Activated effector memory CD4-positive, alpha-beta T cell treated with anti-CD3 and anti-CD28 coated beads, Interleukin-2, amount 50 U/mL, for 16 hours (primary cell): Measurements from ENCODE around the gene NXNL1.
"Not testable (repeated sequence)": the region's sequence is repeated elsewhere in the genome, so short reads cannot be mapped to it uniquely, and the experiment has no call there.

ENCODE experiments used
- DNase-seq: peaks from one replicate; pipeline ENCODE4 v3.0.0-alpha.2; 2020

Gene NXNL1

GRCh38 chr19:17484520-17485185 lies 23.9 kb upstream of the NXNL1 start:
- DNase-seq = no peak

- no peak for DNase-seq
These were observed 22.9 kb upstream of the NXNL1 start for GRCh38 chr19:17483605-17484002.

GRCh38 chr19:17482877-17483604 lies 22.3 kb upstream of the NXNL1 start:
- no peak for DNase-seq

GRCh38 chr19:17481986-17482385 lies 21.3 kb upstream of the NXNL1 start:
- DNase-seq = no peak

- no peak for DNase-seq
These were observed 18.6 kb upstream of the NXNL1 start for GRCh38 chr19:17479325-17479791.

- no peak for DNase-seq
These were observed 14.9 kb upstream of the NXNL1 start for GRCh38 chr19:17475541-17476115.

GRCh38 chr19:17475011-17475540 lies 14.3 kb upstream of the NXNL1 start:
- DNase-seq = not testable (repeated sequence)

- DNase-seq = no peak
These were observed 12.3 kb upstream of the NXNL1 start for GRCh38 chr19:17473041-17473440.

- DNase-seq = no peak
These were observed 10.8 kb upstream of the NXNL1 start for GRCh38 chr19:17471410-17472125.

- DNase-seq = peak; percentile 95
These were observed 9.5 kb upstream of the NXNL1 start, which contains the start of gene SLC27A1 for GRCh38 chr19:17470068-17470841. TSS of gene SLC27A1 (plus strand) at chr19:17470524. CDS start at chr19:17470541, 17 bp downstream.

GRCh38 chr19:17469481-17470067 lies 8.8 kb upstream of the NXNL1 start:
- peak; percentile 94 for DNase-seq

- no peak for DNase-seq
These were observed 8.4 kb upstream of the NXNL1 start for GRCh38 chr19:17469092-17469480.

- no peak for DNase-seq
These were observed 7.8 kb upstream of the NXNL1 start for GRCh38 chr19:17468302-17469091.

GRCh38 chr19:17467471-17468301 lies 7.0 kb upstream of the NXNL1 start:
- DNase-seq = no peak

- no peak for DNase-seq
These were observed 5.7 kb upstream of the NXNL1 start for GRCh38 chr19:17466487-17466850.

GRCh38 chr19:17458970-17459369 lies 1.8 kb downstream of the NXNL1 start:
- DNase-seq = no peak

- no peak for DNase-seq
These were observed 3.1 kb downstream of the NXNL1 start for GRCh38 chr19:17457616-17458015.

- DNase-seq = no peak
These were observed 4.6 kb downstream of the NXNL1 start for GRCh38 chr19:17456127-17456526.

GRCh38 chr19:17455308-17456123 lies 5.2 kb downstream of the NXNL1 start:
- no peak for DNase-seq
